NCI-H2107 treated with DMSO at 0.1 percent for 48 hours (cell line): ENCODE data around the gene TEK.
"Not testable (repeated sequence)": the region's sequence is repeated elsewhere in the genome, so short reads cannot be mapped to it uniquely, and the experiment has no call there.

Source experiments
- DNase-seq: peaks from one replicate; lab custom pipeline; 2025; ENCODE audit not compliant: unreplicated experiment; lab: John Stamatoyannopoulos, UW

TEK gene

DNA sequence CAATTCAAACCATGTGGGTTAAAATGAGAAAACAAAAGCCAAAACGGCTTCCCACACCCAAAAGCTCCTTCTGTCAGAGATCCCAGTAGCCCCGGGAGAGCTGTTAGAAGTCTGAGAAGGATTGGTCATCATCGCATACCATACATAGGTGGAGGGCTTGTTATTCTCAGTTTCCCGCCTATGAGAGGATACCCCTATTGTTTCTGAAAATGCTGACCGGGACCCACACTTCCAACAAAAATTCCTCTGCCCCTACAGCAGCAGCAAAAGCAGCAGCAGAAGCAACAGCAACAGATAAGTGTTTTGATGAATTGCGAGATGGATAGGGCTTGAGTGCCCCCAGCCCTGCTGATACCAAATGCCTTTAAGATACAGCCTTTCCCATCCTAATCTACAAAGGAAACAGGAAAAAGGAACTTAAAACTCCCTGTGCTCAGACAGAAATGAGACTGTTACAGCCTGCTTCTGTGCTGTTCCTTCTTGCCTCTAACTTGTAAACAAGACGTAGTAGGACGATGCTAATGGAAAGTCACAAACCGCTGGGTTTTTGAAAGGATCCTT is at the start of gene TEK:
Gene TEK, plus strand, starts transcription at position 245 of the 561 bp plus-strand sequence. CDS start 366 bp downstream, outside the sequence.
- DNase-seq: no peak

DNA sequence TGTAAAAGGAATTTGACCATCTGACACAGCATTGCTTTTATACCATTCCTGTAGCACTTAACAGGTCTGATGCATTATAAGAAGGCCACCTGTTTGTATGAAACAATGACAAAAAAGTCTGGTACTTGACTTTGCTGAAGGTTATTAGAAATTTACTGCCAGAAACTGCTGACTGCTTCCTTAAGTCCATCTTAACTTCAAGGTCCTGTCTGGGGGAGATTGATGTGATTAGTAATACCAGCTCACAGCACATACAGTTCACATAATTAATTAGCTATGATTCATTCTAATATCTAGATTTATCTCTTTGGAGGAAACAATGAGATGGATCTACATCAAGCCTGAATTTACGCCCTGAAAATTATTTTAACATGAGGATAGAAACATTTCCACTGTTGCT is 49.6 kb upstream of the TEK start:
- no peak for DNase-seq

DNA sequence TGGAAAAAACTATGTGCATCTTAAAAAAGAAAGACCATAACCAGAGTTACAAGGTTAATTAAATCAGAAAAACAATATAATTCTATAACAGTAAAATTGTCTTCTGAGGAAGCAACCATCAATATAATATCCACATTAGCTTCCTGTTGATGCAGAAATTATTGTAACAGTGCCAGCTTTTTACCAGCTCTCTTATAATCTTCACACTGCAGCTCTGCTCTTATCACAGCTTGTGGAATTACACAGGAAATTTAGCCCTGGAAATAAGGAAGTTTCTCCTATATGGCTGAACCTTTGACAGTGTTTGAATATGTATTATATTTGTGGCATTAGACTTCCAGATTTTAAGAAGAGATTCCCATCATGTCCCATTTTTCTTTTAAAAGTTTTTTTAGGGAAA is 49.1 kb upstream of the TEK start:
- DNase-seq: no peak

DNA sequence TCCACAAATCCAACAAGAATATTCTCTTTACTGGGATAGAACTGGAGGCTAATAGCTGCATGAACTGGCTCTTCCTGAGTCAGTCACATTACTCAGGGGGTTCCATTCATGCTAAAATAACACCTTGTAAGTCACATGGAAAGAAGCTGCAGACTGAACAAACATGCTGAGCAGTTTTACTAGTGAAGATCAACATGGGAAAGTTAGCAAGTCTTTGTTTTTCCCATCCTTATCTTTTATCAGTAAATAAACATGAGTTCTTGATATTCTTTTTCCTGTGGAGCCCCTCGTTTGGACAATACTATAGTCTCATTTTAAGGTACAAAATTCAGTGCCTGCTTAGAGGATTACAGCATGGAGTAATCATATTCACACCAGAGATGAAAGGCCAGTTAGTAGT is 43.7 kb upstream of the TEK start:
- no peak for DNase-seq

DNA sequence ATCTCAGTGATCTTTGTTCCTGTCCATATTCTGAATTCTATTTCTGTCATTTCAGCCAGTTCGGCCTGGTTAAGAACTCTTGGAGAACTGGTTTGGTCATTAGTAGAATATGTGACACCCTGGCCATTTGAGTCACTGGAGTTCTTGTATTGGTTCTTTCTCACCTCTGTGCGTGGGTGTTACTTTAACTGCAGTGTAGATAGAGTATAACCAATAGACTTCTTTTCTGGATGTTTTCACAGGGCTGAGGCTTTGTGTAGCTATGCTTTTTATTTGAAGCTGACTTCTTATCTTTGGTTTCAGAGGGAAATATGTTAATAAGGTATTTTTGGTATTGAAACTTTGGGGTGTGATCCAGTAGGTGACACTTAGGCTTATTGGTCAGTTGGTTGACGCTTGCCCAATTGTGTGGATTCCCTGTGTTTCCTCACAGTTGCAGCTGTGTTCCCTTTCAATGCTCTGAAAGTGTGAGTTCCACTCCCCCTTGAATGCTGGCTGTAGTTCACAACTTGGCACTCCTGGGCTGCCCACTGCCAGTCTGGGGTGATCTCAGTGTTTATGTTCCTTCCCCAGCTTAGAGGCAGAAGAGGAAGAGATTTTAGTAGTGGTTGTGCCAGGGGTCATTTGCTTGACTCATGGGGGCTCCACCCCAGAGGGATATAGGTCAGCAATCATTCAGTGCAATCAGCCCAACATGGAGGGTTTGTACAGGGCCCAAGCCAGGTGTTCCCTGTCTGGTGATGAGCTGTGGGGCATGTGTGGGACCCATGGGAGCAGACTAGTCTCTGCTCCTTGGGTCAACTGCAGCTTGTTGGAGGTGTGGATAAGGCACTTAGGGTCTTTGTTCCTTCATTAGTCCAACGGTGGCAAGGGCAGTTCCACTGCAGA is 34.9 kb upstream of the TEK start:
- DNase-seq: no peak

DNA sequence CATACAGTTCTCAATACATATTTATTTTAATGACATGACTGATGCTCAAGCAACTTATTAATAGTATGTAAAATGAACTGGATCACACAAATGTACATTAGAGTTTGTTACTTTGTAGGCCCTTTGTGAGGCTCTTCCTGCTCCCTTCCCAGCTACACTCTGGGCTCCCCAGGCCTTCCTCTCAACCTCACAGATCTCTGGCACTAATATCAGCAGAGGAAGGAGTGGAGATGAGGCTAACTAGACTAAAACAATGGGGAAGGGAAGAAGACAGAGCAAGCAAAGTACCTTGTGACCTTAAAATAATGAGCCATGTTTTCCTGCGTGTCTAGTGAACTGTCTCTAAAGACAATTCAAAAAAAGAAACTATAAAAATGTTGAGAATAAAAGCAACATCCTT is 30.3 kb upstream of the TEK start:
- no peak for DNase-seq

DNA sequence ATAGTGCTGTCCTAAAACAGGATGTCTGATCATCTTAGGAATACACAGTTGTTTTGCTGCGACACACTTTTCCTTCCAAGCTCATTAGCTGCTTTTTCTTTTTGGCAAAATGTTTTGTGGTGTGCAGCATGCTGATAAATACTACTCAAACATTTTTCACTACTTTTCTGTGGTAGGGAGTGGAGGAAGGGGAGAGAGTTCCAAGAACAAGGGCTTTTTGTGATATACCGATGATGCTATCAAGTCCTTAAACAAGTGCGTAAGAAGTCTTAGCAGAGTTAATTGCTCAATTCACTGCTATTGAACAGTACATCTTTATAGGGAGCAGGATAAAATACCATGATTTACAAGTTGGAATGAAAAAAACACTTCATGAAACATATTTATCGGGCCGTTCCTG is 23.6 kb upstream of the TEK start:
- no peak for DNase-seq

DNA sequence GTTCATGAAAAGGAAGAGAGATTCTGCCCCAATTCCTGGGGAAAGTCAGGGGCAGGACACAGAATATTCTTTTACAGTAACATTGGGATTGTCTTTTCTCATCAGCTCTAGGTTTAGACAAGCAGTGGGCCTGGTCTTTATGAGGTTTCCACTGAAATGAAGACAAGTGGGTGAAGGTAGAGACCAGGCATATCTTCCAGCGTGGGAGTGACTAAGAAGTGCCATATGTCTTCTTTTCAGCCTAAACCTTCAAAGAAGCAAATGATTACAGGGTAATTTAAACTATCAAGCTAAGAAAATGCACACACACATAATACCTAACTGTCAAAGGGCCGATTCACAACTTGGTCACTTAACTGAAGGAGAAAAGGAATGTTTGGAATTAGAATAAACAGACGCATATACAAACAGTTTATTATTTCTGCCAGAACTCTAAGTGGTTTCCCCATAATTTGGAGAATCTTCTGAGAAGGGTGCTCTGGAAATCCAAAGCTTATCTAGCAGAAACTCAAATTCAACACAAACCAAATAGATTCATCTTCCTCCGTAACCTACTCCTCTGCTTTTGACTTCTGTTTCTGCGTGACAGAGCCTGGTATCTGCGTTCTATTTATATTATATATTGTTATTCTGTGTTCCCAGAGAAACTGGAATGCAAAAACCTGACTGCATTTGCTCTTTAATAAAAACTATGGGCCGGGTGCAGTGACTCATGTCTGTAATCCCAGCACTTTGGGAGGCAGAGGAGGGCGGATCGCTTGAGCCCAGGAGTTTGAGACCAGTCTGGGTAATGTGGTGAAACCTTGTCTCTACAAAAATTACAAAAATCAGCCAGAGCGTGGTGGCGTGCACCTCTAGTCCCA is 22.0 kb upstream of the TEK start:
- no peak for DNase-seq

DNA sequence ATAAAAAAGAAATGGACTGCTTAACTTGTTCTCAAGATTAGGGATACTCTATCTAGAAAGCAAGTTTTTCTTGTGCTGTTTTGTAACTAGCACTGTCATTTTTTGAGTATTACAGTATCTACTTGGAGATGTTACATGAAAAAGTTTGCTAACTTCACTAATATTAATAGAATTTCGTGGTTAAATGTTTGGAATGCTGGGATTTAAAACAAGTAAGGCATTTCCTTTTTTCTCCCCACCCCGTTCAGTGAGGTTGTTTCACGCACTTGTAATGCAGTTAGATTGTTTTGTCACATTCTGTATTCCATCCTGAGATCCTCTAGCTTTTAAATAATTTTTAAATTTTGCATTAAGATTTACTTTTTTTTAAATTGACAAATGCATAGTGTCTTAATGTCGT is 20.0 kb upstream of the TEK start:
- DNase-seq: no peak

DNA sequence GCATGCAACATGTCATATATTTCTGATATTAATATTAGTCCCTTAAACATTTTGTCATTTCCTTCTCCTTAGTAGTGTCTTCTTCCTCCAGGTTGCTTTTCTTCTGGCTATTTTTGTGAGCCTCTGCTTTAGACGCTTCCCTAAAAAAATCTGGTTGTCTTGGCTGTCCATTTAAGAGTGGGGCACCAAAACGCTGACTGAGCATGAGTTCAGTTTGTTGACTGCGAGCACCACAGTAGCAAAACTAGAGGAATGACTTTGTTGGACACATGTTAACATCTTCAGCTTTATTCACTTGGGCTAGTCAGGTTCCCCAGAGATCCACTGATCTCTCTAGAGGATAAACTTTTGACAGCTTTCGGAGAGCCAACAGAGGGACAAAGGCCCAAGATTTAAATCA is 19.3 kb upstream of the TEK start:
- no peak for DNase-seq

DNA sequence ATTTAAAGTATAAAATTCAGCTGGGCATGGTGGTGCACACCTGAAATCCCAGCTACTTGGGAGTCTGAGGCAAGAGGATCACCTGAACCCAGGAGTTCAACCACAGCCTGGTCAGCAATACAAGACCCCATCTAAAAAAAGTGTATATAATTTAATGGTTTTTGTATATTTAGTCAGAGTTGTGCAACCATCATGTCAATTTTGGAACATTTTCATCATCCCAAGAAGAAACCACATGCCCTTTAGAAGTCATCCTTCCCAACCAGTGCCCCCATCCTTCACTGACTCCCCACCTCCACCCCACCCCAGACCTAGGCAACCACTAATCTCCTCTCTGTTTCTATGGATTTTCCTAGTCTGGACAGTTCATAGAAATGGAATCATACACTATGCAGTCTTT is 18.8 kb upstream of the TEK start:
- DNase-seq: no peak

DNA sequence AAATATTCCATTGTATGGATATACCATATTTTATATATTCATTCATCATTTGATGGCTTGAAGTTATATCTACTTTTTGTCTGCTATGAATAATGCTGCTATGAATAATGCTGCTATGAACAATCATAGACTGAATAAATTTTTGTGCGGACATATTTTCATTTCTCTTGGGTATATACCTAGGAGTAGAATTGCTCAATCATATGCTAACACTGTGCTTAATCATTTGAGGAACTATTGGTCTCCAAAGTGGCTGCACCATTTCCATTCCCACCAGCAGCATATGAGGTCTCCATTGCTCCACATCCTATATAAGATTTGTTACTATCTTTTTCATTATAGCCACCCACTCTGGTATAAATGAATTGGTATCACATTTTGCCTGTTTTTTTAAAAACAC is 18.3 kb upstream of the TEK start:
- DNase-seq: no peak

DNA sequence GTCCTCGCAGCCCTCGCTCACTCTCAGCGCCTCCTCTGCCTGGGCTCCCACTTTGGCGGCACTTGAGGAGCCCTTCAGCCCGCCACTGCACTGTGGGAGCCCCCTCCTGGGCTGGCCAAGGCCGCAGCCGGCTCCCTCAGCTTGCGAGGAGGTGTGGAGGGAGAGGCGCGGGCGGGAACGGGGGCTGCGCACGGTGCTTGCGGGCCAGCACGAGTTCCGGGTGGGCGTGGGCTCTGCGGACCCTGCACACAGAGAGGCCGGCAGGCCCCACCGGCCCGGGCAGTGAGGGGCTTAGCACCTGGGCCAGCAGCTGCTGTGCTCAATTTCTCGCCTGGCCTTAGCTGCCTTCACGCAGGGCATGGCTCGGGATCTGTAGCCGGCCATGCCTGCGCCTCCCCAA is 16.5 kb upstream of the TEK start:
- DNase-seq: not testable (repeated sequence)

DNA sequence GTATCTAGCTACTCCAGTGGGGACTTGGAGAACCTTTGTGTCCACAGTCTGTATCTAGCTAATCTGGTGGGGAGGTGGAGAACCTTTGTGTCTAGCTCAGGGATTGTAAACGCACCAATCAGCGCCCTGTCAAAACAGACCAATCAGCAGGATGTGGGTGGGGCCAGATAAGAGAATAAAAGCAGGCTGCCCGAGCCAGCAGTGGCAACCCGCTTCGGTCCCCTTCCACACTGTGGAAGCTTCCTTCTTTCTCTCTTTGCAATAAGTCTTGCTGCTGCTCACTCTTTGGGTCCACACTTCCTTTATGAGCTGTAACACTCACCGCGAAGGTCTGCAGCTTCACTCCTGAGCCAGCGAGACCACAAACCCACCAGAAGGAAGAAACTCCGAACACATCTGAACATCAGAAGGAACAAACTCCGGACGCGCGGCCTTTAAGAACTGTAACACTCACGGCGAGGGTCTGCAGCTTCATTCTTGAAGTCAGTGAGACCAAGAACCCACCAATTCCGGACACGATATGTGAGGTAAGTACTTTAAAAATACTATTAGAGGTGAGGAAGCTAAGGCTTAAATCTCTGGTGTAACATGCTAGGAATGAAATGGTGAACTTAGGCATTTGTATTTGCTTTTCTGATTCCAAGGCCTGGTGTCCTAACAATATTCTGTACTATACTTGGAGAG is 15.5 kb upstream of the TEK start:
- not testable (repeated sequence) for DNase-seq

DNA sequence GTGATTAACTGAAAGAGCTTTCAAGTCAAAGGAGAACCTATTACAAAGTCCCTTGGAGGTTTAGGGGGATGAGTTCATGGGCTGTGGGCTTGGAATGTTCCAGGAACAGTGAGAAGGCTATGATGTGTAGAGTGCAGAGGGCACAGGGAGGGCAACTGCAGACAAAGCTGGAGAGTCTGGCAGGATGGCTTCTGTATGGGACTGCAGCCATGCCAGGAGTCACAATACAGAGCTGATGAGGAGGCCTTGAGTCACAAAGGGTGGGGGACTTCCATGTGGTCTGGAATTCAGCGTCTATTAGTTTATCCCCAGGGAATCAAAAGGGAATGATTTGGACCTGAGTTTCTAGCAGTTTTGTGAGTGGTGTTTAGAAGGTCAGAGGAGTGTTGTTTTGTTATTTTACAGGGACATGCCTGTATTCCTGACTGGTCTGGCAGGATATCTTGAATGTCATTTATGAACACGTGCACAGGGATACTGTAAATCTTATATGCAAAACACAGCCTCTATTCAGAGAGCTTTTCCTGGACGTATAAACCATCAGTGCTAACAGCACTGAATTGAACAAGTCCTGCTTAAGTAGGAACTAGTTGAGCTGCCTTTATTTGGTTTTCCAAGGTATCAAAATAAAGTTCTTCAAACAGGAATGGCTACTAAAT is 14.3 kb upstream of the TEK start:
- DNase-seq: no peak

DNA sequence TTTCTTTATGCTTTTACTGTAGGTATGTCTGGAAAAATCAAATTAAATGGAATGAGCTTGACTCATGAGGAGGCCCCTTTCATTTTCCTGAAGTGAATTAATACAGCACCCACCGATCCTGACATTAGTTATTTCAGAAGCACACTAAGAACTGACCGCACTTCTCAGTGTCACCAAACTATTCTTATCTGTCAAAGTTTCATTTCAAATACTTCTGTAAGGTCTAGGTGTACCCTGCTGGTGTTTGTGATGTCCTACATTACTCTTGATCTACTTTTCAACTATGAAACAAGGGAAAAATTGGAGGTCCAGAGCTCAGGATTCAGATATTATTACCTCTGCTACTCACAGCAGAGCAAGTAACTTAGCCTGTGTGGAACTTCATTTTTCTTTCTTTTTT is 1.8 kb upstream of the TEK start:
- no peak for DNase-seq

DNA sequence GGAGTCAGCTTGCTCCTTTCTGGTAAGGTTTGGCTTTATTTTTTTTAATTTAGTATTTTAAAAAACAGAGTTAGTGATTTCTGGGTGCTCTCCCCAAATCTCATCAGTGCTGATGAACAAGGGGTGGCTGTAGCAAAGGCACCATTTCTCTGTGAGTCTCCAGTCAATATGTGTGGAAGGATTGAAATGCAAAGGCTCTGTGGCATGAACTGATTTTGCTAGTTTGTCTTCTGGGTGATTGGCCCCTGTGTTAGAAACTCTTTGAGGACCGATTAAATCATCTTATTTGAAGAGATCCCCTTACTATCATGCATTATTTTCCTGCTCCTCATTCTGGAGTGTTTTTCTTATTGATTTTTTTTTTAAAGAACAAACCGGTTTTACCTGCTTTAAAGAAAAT is 596 bp downstream of the TEK start:
- DNase-seq: no peak

DNA sequence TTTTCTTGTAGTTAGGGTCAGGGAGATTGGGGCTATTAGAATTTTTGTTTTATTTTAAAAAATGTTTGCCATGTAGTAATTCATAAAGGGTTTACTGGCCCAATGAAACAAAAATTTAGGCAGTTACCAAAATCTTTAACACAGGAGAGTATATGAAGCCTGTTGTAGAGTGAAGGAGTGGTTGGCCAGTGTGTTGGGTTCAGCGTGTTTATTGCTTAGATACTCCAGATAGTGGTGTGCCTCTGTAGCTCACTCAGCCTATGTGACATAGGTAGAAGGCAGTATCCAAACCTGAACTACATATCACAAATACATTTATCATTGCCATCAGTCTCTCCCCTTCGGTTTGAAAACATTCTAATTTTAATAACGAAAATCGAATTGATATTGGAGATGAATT is 1.2 kb downstream of the TEK start:
- no peak for DNase-seq

DNA sequence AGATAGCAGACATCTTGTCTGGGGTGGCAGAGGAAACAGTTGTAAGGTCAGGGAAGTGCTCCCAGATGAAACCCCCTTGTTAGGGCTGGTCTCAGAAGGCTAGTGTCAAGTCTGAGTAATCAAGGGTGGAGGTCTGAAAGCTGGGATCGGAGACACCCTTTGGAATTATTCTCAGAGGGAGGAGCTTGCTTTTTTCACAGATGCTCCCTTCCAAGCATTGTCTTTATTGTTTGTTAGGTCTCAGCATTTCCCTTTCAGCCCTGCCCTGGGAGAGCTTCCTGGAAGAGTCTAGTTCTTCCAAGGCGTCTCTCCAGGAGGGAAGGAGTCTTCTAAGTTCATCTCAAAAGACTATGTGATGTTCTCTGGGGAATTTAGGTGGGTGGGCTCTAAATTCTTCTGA is 3.2 kb downstream of the TEK start:
- no peak for DNase-seq

DNA sequence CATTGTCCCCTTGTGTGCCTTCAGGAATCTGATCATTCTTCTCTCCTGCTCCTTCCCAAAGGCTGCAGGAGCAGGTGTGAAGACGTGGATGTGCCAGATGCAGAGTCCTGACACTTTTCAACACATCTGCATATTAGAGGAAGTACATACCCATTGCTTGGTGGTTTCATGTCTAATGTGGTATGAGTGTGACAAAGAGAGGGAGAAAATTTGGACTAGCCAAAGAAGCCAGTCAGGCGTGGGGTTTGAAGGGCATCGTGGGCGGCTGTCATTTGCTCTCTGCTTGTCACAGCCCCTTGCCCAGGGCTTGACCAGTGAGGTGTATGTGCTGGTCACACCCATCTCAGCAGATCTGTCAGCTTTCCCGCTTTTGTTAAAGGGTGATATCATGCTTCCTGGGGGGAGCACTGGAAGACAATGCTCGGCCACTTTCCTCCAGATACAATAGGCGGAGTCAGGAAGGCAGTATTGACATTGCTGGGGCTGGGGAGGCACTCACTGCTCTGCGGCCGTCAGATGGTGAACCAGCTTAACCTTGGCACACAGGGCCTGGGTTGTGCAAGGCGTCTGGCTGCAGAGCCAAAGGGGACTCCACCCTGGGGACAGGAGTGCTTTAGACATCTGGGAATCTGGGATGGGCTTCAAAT is 8.6 kb downstream of the TEK start:
- DNase-seq: no peak
